ENCODE results near the gene GAPT. TPM values are rescaled to one million over a fixed set of nuclear protein-coding genes. Genes with fewer than 3 reads are reported as not detected.

Gene GAPT
- polyA plus RNA-seq: not detected in 3 replicates
- polyA plus RNA-seq (2011; ENCODE audit: low read depth): not detected
- polyA plus RNA-seq (2011; cell fraction: cytosol; rRNA removed): not detected in 2 replicates
- polyA plus RNA-seq (2011; cell fraction: nucleus; rRNA removed): not detected in 2 replicates
- polyA plus RNA-seq (2012; ENCODE audit: low replicate concordance): not detected in 2 replicates
- polyA minus RNA-seq: not detected in 3 replicates
- polyA minus RNA-seq (2011; cell fraction: cytosol; rRNA and poly(A)+ RNA removed): not detected
- not detected in 2 replicates for polyA minus RNA-seq (2011; cell fraction: nucleus; rRNA and poly(A)+ RNA removed)

- DNase-seq (ENCODE audit: low read depth, low spot score): no peak
- Histone ChIP-seq H3K79me2 (ENCODE audit: control insufficient read depth, insufficient read depth, low read length) (no peaks in the 10 kb centered on the region), H3K9ac (ENCODE audit: control insufficient read depth, extremely low read depth, insufficient read depth, low read length) (no peak within 1 kb of the TSS), H3K9me1 (ENCODE audit: control insufficient read depth, extremely low read depth, insufficient read depth, low read length) (no peaks in the 10 kb centered on the region), H4K20me1 (ENCODE audit: control insufficient read depth, extremely low read depth, insufficient read depth, low read length) (no peaks in the 10 kb centered on the region), H3K4me3 (ENCODE audit: control insufficient read depth in 2 of 3, extremely low read depth in 1 of 3, insufficient read depth in 2 of 3, low read depth in 1 of 3, low read length in 3 of 3) (no peak within 1 kb of the TSS), H3K4me1 (ENCODE audit: control insufficient read depth, extremely low read depth, insufficient read depth, low read length) (no peaks in the 10 kb centered on the region), H3K36me3 (ENCODE audit: control insufficient read depth in 2 of 2, extremely low read depth in 1 of 2, insufficient read depth in 2 of 2, low read length in 2 of 2) (no peaks in the 10 kb centered on the region), H3K4me2 (ENCODE audit: control insufficient read depth, extremely low read depth, insufficient read depth, low read depth, low read length) (no peak within 1 kb of the TSS), H2AFZ (ENCODE audit: control insufficient read depth, low read length) (no peak within 1 kb of the TSS), H3K9me3 (ENCODE audit: control insufficient read depth, low read depth, low read length) (no peaks in the 10 kb centered on the region), H3K27ac (ENCODE audit: control insufficient read depth, insufficient read depth, low read length) (no peak within 1 kb of the TSS), H3K27me3 (ENCODE audit: control insufficient read depth, extremely low read depth, insufficient read depth, low read length) (no peaks in the 10 kb centered on the region)
- FAIRE-seq: no peak
- TF ChIP-seq EZH2 (IDR thresholded peaks at IDR 0.05; ENCODE audit: low read length) (no peak), CTCF (optimal IDR thresholded peaks at IDR 0.05 in 1 of 3, IDR thresholded peaks at IDR 0.05 in 1 of 3, conservative IDR thresholded peaks at IDR 0.05 in 1 of 3; ENCODE audit: extremely low read depth in 1 of 3, insufficient read depth in 2 of 3, low read length in 3 of 3) (no peak)
- dilution Hi-C loops (cut with MboI; ENCODE audit: extremely low pct_ligation_motif_present, low sequenced_read_pairs): no loop called here
Measured at GRCh38 chr5:58491216-58491892, at the start of gene GAPT. Gene GAPT (plus strand): TSS chr5:58491435. CDS start chr5:58494537, 3,102 bp downstream.

GRCh38 chr5:58444805-58445204, 46.4 kb upstream of the GAPT start:
- no peak overlapping the region for H3K9ac ChIP-seq (ENCODE audit: control insufficient read depth, extremely low read depth, insufficient read depth, low read length)
- H3K36me3 ChIP-seq (ENCODE audit: control insufficient read depth in 2 of 2, extremely low read depth in 1 of 2, insufficient read depth in 2 of 2, low read length in 2 of 2): no peaks in the 10 kb centered on the region
- peaks cover 3% of the 10 kb centered on the region for H3K4me1 ChIP-seq (ENCODE audit: control insufficient read depth, extremely low read depth, insufficient read depth, low read length)
- no peak overlapping the region for H3K27ac ChIP-seq (ENCODE audit: control insufficient read depth, insufficient read depth, low read length)
- TF ChIP-seq EZH2 (IDR thresholded peaks at IDR 0.05; ENCODE audit: low read length): no peak
- no peak for TF ChIP-seq CTCF (optimal IDR thresholded peaks at IDR 0.05 in 1 of 3, IDR thresholded peaks at IDR 0.05 in 1 of 3, conservative IDR thresholded peaks at IDR 0.05 in 1 of 3; ENCODE audit: extremely low read depth in 1 of 3, insufficient read depth in 2 of 3, low read length in 3 of 3)
- no peaks in the 10 kb centered on the region for H3K79me2 ChIP-seq (ENCODE audit: control insufficient read depth, insufficient read depth, low read length)
- FAIRE-seq: no peak
- DNase-seq (ENCODE audit: low read depth, low spot score): no peak
- no peaks in the 10 kb centered on the region for H3K9me3 ChIP-seq (ENCODE audit: control insufficient read depth, low read depth, low read length)
- H3K27me3 ChIP-seq (ENCODE audit: control insufficient read depth, extremely low read depth, insufficient read depth, low read length): no peaks in the 10 kb centered on the region
- dilution Hi-C loops (cut with MboI; ENCODE audit: extremely low pct_ligation_motif_present, low sequenced_read_pairs): no loop called here
- no peaks in the 10 kb centered on the region for H3K9me1 ChIP-seq (ENCODE audit: control insufficient read depth, extremely low read depth, insufficient read depth, low read length)
- no peak overlapping the region for H3K4me2 ChIP-seq (ENCODE audit: control insufficient read depth, extremely low read depth, insufficient read depth, low read depth, low read length)
- H3K4me3 ChIP-seq (ENCODE audit: control insufficient read depth in 2 of 3, extremely low read depth in 1 of 3, insufficient read depth in 2 of 3, low read depth in 1 of 3, low read length in 3 of 3): no peak overlapping the region
- no peak overlapping the region for H2AFZ ChIP-seq (ENCODE audit: control insufficient read depth, low read length)
- H4K20me1 ChIP-seq (ENCODE audit: control insufficient read depth, extremely low read depth, insufficient read depth, low read length): no peaks in the 10 kb centered on the region

Measured in keratinocyte (primary cell).